LNCaP clone FGC (cell line): Measurements from ENCODE around the gene RASIP1.

Experiments
- DNase-seq: peaks from one replicate; pipeline ENCODE4 v3.0.0-alpha.2; 2011; ENCODE audit warnings: low read depth
- H3K4me3 ChIP-seq: 2 replicates; pipeline ENCODE4 v1.5.1; 2011; ENCODE audit warnings: mild to moderate bottlenecking, low read depth, low read length, control low read depth
- TF ChIP-seq, protein P1 (sequence below): IDR thresholded peaks from 2 replicates; pipeline ENCODE4 v1.5.1; 2012; ENCODE audit warnings: mild to moderate bottlenecking; ENCODE audit not compliant: control insufficient read depth, insufficient read depth; ENCODE audit errors: extremely low read depth

RASIP1 gene

DNA sequence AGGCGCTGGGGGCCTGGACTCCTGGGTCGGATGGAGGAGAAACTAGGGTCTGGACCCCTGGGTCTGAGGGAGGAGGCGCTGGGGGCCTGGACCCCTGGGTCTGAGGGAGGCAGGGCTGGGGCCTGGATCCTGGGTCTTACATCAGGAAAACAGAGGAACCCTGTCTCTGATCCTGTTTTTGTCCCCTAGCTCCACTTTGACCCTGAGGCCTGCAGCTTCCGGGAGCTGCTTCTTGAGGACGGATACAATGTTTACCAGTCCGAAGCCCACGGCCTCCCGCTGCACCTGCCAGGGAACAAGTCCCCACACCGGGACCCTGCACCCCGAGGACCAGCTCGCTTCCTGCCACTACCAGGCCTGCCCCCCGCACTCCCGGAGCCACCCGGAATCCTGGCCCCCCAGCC is 17.3 kb upstream of the RASIP1 start:
- H3K4me3 ChIP-seq, result no peak overlapping the region
- no peak for DNase-seq
- TF ChIP-seq, protein P1, sequence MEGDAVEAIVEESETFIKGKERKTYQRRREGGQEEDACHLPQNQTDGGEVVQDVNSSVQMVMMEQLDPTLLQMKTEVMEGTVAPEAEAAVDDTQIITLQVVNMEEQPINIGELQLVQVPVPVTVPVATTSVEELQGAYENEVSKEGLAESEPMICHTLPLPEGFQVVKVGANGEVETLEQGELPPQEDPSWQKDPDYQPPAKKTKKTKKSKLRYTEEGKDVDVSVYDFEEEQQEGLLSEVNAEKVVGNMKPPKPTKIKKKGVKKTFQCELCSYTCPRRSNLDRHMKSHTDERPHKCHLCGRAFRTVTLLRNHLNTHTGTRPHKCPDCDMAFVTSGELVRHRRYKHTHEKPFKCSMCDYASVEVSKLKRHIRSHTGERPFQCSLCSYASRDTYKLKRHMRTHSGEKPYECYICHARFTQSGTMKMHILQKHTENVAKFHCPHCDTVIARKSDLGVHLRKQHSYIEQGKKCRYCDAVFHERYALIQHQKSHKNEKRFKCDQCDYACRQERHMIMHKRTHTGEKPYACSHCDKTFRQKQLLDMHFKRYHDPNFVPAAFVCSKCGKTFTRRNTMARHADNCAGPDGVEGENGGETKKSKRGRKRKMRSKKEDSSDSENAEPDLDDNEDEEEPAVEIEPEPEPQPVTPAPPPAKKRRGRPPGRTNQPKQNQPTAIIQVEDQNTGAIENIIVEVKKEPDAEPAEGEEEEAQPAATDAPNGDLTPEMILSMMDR, result no peak

DNA sequence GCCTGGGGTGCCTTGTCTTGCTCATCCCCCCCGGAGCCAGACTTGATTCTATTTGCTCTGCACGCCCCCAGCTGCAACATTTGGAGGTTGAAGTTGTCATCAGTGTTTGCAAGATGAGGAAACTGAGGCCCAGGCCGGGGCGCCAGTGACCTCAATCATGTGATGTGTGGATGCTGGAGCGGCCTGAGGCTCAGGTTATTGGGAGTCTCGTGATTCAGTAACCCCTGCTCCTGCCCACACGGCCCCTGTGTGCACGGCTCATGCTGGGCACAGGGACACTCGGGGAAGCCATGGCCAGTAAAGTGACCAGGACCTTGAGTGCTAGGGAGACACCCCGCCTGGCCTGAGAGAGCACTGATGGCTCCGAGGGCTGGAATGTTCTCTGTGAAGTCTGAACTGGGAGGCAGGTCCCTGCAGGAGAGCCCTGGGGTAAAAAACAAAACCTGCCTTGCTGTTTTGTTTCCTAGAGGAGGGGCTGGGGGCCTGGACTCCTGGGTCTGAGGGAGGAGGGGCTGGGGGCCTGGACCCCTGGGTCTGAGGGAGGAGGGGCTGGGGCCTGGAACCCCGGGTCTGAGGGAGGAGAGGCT is 16.8 kb upstream of the RASIP1 start:
- TF ChIP-seq, protein P1, result no peak
- H3K4me3 ChIP-seq, result no peak overlapping the region
- no peak for DNase-seq

DNA sequence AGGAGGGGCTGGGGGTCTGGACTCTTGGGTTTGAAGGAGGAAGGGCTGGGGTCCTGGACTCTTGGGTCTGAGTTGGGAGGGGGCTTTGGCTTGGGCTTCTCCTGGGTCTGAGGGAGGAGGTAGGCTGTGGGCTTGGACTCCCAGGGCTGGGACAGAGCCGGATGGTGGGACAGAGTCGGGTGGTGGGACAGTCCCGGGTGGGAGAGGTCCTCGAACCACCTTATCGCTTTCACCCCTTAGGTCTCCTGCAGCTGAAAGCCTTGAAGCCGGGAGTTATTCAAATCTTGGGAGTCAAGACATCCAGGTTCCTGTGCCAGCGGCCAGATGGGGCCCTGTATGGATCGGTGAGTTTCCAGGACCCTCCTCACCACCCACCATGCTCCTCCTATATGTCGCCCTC is 16.3 kb upstream of the RASIP1 start:
- no peak for DNase-seq
- no peak overlapping the region for H3K4me3 ChIP-seq
- TF ChIP-seq, protein P1, result no peak

DNA sequence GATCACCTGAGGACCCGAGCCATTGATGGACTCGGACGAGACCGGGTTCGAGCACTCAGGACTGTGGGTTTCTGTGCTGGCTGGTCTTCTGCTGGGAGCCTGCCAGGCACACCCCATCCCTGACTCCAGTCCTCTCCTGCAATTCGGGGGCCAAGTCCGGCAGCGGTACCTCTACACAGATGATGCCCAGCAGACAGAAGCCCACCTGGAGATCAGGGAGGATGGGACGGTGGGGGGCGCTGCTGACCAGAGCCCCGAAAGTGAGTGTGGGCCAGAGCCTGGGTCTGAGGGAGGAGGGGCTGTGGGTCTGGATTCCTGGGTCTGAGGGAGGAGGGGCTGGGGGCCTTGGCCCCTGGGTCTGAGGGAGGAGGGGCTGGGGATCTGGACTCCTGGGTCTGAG is 15.8 kb upstream of the RASIP1 start:
- TF ChIP-seq, protein P1, result no peak
- no peak overlapping the region for H3K4me3 ChIP-seq
- no peak for DNase-seq

DNA sequence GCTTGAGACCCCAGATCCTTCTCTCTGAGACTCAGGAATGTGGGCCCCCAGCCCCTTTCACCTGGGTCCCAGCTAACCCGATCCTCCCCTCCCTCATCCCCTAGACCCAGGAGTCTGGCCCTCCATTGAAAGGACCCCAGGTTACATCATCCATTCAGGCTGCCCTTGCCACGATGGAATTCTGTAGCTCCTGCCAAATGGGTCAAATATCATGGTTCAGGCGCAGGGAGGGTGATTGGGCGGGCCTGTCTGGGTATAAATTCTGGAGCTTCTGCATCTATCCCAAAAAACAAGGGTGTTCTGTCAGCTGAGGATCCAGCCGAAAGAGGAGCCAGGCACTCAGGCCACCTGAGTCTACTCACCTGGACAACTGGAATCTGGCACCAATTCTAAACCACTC is 15.4 kb upstream of the RASIP1 start:
- no peak overlapping the region for H3K4me3 ChIP-seq
- TF ChIP-seq, protein P1, result no peak
- no peak for DNase-seq

DNA sequence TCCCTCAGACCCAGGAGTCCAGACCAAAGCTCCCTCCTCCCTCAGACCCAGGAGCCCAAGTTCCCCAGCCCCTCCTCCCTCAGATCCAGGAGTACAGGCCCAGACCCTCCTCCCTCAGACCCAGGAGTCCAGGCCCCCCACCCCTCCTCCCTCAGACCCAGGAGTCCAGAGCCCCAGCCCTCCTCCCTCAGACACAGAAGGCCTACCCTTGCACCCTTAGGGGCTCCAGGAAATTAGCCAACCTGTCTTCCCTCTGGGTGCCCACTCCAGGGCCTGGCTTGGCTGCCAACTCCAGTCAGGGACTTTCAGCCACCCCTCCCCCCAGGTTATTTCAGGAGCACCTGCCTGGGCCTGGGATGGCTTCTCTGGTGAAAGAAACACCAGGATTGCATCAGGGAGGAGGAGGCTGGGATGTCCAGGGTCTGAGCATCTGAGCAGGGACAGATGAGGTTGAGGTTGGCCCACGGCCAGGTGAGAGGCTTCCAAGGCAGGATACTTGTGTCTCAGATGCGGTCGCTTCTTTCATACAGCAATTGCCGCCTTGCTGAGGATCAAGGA is 14.8 kb upstream of the RASIP1 start, which contains the start of gene FGF21:
Gene FGF21 (plus strand): TSS at position 441 of the 558 bp plus-strand sequence. CDS start 713 bp downstream, outside the sequence.
- TF ChIP-seq, protein P1, result no peak
- no peak for DNase-seq
- no peak within 1 kb of the TSS for H3K4me3 ChIP-seq
